B cell (primary cell): Measurements from ENCODE around the gene PDZD7. TPM values are rescaled to one million over a fixed set of nuclear protein-coding genes. Genes with fewer than 3 reads are reported as not detected.

Experiments
- ATAC-seq: fragments of 200-7000 bp; cut with Tn5 transposase; one replicate; pipeline ENCODE4 v1.10.0; 2021; ENCODE audit warnings: low read depth, mild to moderate bottlenecking, moderate number of reproducible peaks, moderate library complexity
- CTCF ChIA-PET: fragments of 350-600 bp; sonication (Branson Sonifier 250); formaldehyde crosslinking; loops from one replicate; lab custom pipeline; 2021; ENCODE audit warnings: antibody characterized with exemption, inconsistent platforms; lab: Charles Lee
- POLR2A ChIA-PET: fragments of 350-600 bp; sonication (Branson Sonifier 250); formaldehyde crosslinking; loops from one replicate; lab custom pipeline; 2021; ENCODE audit warnings: antibody characterized with exemption; lab: Charles Lee
- DNase-seq: peaks from one replicate; pipeline ENCODE4 v3.0.0; 2013
- H2AFZ ChIP-seq: 2 replicates; pipeline ENCODE4 v1.6.1; 2012; ENCODE audit warnings: mild to moderate bottlenecking, low read depth, low read length; ENCODE audit not compliant: insufficient read depth, poor library complexity, severe bottlenecking
- H3K27ac ChIP-seq, 2 donors: 1 replicate in 1 of 2; 2 replicates in 1 of 2; pipeline ENCODE4 v1.5.1; 2012 to 2013; ENCODE audit warnings: low read length in 2 of 2, mild to moderate bottlenecking in 2 of 2, moderate library complexity in 1 of 2
- H3K27me3 ChIP-seq, 4 experiments: fragments of 200-600 bp in 1 of 4; sonication (generic) in 1 of 4; replicated peaks in 1 of 4; 1 replicate in 2 of 4; 2 replicates in 2 of 4; pipeline versions ENCODE4 v1.6.1 to v1.7.0; 2013 to 2016; ENCODE audit warnings: low read length in 3 of 4, mild to moderate bottlenecking in 2 of 4, mixed read lengths in 1 of 4, moderate library complexity in 1 of 4; ENCODE audit not compliant: insufficient read depth in 4 of 4, control insufficient read depth in 3 of 4; ENCODE audit errors: control extremely low read depth in 1 of 4
- H3K36me3 ChIP-seq, 2 experiments: replicated peaks in 1 of 2; 1 replicate in 1 of 2; 2 replicates in 1 of 2; pipeline versions ENCODE4 v1.6.1 to v1.7.1; 2013; ENCODE audit warnings: low read length in 1 of 2; ENCODE audit not compliant: insufficient read depth in 2 of 2, control insufficient read depth in 1 of 2; ENCODE audit errors: control extremely low read depth in 1 of 2, extremely low read depth in 1 of 2
- H3K4me1 ChIP-seq, 2 donors: fragments of 200-600 bp in 1 of 2; sonication (generic) in 1 of 2; 1 replicate in 1 of 2; 2 replicates in 1 of 2; pipeline versions ENCODE4 v1.5.1 to v1.6.1; 2013 to 2017; ENCODE audit warnings: low read length in 2 of 2; ENCODE audit not compliant: control insufficient read depth in 2 of 2, insufficient read depth in 2 of 2
- H3K4me2 ChIP-seq: replicated peaks from 2 replicates; pipeline ENCODE3; 2012; ENCODE audit warnings: mild to moderate bottlenecking, low read depth, low read length; ENCODE audit not compliant: poor library complexity, severe bottlenecking
- H3K4me3 ChIP-seq, 5 experiments: fragments of 200-600 bp in 1 of 5; sonication (generic) in 1 of 5; 1 replicate in 3 of 5; 2 replicates in 2 of 5; pipeline versions ENCODE4 v1.5.1 to v1.7.0; 2011 to 2016; ENCODE audit warnings: low read length in 4 of 5, mild to moderate bottlenecking in 4 of 5, low read depth in 2 of 5, control low read depth in 1 of 5, moderate library complexity in 1 of 5; ENCODE audit not compliant: insufficient read depth in 1 of 5; ENCODE audit errors: control extremely low read depth in 1 of 5, extremely low read depth in 1 of 5
- H3K79me2 ChIP-seq: fragments of 200-600 bp; sonication (generic); one replicate; pipeline ENCODE4 v1.6.0; 2016; ENCODE audit warnings: low read length; ENCODE audit not compliant: control insufficient read depth, insufficient read depth
- H3K9ac ChIP-seq: fragments of 200-600 bp; sonication (generic); 2 replicates; pipeline ENCODE4 v1.6.1; 2017; ENCODE audit warnings: mild to moderate bottlenecking, low read length, moderate library complexity
- H3K9me3 ChIP-seq, 3 donors: one replicate each; pipeline versions ENCODE4 v1.6.1 to v1.7.1; 2013; ENCODE audit warnings: low read length in 2 of 3; ENCODE audit not compliant: control insufficient read depth in 2 of 3, insufficient read depth in 1 of 3; ENCODE audit errors: control extremely low read depth in 1 of 3
- H4K20me1 ChIP-seq: 2 replicates; pipeline ENCODE4 v1.6.0; 2012; ENCODE audit warnings: mild to moderate bottlenecking, low read length; ENCODE audit not compliant: insufficient read depth, control insufficient read depth, poor library complexity, severe bottlenecking
- H3K27ac Mint-ChIP-seq: one replicate; pipeline ENCODE4 v1.8.0; 2021; ENCODE audit warnings: mixed read lengths
- H3K27me3 Mint-ChIP-seq: one replicate; pipeline ENCODE4 v1.8.0; 2021; ENCODE audit warnings: mixed read lengths
- H3K4me1 Mint-ChIP-seq: one replicate; pipeline ENCODE4 v1.8.0; 2021; ENCODE audit warnings: mixed read lengths
- H3K4me3 Mint-ChIP-seq: one replicate; pipeline ENCODE4 v1.8.0; 2021; ENCODE audit warnings: mixed read lengths
- H3K9me3 Mint-ChIP-seq: one replicate; pipeline ENCODE4 v1.8.0; 2022; ENCODE audit warnings: mixed read lengths; ENCODE audit not compliant: insufficient read depth
- EZH2 ChIP-seq: IDR thresholded peaks from 2 replicates; pipeline ENCODE4 v1.6.1; 2012; ENCODE audit warnings: borderline replicate concordance, low read depth, mild to moderate bottlenecking, moderate library complexity, low read length; ENCODE audit not compliant: insufficient read depth, poor library complexity, severe bottlenecking
- WGBS: methylation state at CpG from one replicate; pipeline ENCODE4 v1.1.5; 2013; ENCODE audit warnings: missing lambda C conversion rate; ENCODE audit not compliant: insufficient coverage; 5-methylcytosine and 5-hydroxymethylcytosine counted together
- intact Hi-C: fragments of 100-400 bp; cut with micrococcal nuclease; formaldehyde crosslinking; loops from one replicate; pipeline ENCODE4 v1.10.0; 2022
- polyA plus RNA-seq: library from polyadenylated mRNA; depleted of rRNA; stranded (reverse); fragments of >200 nt; gene quantifications from 2 replicates; pipeline ENCODE4 v1.2.3, GENCODE V29; 2012
- total RNA-seq, 2 donors: library from RNA; stranded (reverse); fragments of 120-200 nt in 1 of 2; gene quantifications; 1 replicate in 1 of 2; 2 replicates in 1 of 2; pipeline versions ENCODE4 v1.2.3 to v1.2.4, GENCODE V29; 2013 to 2022
- TF ChIP-seq, protein P1 (sequence below): fragments of 200-600 bp; IDR thresholded peaks from one replicate; pipeline ENCODE4 v1.8.0; 2022; ENCODE audit warnings: antibody characterized with exemption, mild to moderate bottlenecking

Gene PDZD7
- total and polyA plus RNA-seq, 2 donors (not counting 1 experiment from before 2014, with no cell fraction given) = 0.64 to 0.69 TPM

DNA sequence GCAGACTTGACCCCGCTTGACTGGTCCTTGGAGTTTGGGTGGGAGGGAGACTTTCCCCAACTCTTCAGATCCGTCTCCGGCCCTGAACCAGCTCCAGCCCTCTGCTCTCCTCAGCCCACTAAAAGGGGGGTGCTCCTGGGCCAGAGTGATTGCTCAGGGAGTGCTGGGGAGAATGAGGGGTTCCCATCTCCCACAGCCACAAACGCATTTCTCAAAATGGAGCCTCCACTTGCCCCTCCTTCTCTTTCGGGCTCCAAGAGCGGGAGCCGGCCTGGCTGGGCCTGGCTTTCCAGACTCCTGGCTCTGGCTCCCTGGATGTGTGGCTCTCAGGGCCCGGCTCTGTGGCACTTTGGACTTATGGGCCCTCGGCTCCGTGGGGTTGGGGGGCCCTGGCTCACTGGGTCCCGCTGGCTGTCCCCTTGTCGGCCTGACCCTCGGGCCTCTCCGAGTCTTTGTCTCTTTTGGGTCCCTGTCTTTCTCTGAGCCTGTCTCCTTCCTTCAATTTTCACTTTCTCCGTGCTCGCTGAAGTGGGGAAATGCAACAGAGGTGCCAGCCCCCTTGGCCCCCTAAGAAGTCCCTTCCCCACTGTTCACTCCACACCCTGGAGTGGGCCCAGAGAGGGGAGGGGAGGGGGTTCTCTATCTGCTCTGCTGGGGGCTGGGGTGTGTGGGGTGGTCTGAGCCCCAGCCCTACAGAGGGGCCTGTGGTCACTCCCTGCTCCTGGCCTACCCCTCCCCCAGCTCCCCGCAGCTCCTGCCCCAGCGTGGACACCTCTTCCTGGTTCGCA is 30.6 kb downstream of the PDZD7 start:
- 9% methylated on average over 11 of the region's 19 CpGs for WGBS
- Histone ChIP-seq H3K9ac (peak overlapping the region; percentile 59), H3K27ac (no peak overlapping the region), H3K79me2 (no peaks in the 10 kb centered on the region), H3K36me3 (peaks cover 0 to 10% of the 10 kb centered on the region in 2 experiments), H3K27me3 (peaks cover 0 to 2% (median 0%) of the 10 kb centered on the region in 4 experiments), H3K4me3 (peak overlapping the region in 4 of 5 experiments; percentile 47 to 86 (median 52)), H3K4me2 (peak overlapping the region; percentile 95), H4K20me1 (peaks cover 25% of the 10 kb centered on the region), H3K4me1 (peaks cover 22 to 34% of the 10 kb centered on the region in 2 donors), H2AFZ (peak overlapping the region; percentile 60), H3K9me3 (no peaks in the 10 kb centered on the region)
- peak overlapping the region; percentile 64 for H3K27ac Mint-ChIP-seq
- DNase-seq (no peak), ATAC-seq (no peak)
- ChIA-PET CTCF (interaction anchor here (0.6 to 8.4 kb wide), 6 partner anchors 9 to 71 kb away, joined by 3 to 70 read pairs (median 6); no protein-coding TSS in a partner anchor), POLR2A (no interaction called here)
- intact Hi-C loops = no loop called here
- H3K9me3 Mint-ChIP-seq = no peaks in the 10 kb centered on the region
- H3K27me3 Mint-ChIP-seq = no peaks in the 10 kb centered on the region
- H3K4me3 Mint-ChIP-seq = peak overlapping the region; percentile 79
- H3K4me1 Mint-ChIP-seq = peaks cover 29% of the 10 kb centered on the region
- no peak for TF ChIP-seq EZH2
- TF ChIP-seq, protein P1, sequence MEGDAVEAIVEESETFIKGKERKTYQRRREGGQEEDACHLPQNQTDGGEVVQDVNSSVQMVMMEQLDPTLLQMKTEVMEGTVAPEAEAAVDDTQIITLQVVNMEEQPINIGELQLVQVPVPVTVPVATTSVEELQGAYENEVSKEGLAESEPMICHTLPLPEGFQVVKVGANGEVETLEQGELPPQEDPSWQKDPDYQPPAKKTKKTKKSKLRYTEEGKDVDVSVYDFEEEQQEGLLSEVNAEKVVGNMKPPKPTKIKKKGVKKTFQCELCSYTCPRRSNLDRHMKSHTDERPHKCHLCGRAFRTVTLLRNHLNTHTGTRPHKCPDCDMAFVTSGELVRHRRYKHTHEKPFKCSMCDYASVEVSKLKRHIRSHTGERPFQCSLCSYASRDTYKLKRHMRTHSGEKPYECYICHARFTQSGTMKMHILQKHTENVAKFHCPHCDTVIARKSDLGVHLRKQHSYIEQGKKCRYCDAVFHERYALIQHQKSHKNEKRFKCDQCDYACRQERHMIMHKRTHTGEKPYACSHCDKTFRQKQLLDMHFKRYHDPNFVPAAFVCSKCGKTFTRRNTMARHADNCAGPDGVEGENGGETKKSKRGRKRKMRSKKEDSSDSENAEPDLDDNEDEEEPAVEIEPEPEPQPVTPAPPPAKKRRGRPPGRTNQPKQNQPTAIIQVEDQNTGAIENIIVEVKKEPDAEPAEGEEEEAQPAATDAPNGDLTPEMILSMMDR = no peak

DNA sequence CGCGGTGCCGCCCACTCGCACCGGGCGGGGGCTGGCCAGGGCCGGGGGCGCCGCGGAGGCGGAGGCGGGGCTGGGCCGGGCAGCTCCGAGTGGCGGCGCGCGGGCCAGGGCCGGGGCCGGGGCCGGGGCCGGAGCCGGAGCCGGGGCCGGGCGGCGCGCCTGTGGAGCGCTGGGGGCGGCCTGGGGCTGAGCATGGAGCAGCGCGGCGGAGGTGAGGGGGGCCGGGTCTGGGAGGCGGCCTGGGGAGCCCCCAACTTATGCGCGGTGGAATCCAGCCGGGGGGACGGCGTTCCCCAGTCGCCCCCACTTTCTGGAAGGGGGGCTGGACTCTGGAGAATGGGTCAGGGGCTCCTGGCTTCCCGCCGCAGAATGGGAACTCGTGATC is 31.2 kb downstream of the PDZD7 start, which contains the start of gene LZTS2:
Gene LZTS2 (plus strand): TSS at position 67 of the 385 bp plus-strand sequence. CDS start 2,731 bp downstream, outside the sequence.
- CTCF ChIA-PET = interaction anchor here (0.7 to 8.4 kb wide), 8 partner anchors 8 to 30 kb away, joined by 3 to 70 read pairs (median 6); partner anchors contain the start of gene SEMA4G

More for the DNA sequence above, 31.2 kb downstream of the PDZD7 start, which contains the start of gene LZTS2:
- Mint-ChIP-seq H3K4me1 (peaks cover 29% of the 10 kb centered on the region), H3K4me3 (peak within 1 kb of the TSS; percentile 95), H3K27ac (peak within 1 kb of the TSS; percentile 96), H3K9me3 (no peaks in the 10 kb centered on the region), H3K27me3 (no peaks in the 10 kb centered on the region)
- ATAC-seq (no peak), DNase-seq (no peak)
- Histone ChIP-seq H3K4me2 (peak within 1 kb of the TSS; percentile 95), H3K27ac (peak within 1 kb of the TSS; percentile 84 to 87), H2AFZ (peak within 1 kb of the TSS; percentile 81), H3K27me3 (peaks cover 0 to 2% (median 0%) of the 10 kb centered on the region in 4 experiments), H3K9me3 (no peaks in the 10 kb centered on the region), H3K9ac (peak within 1 kb of the TSS; percentile 81), H3K36me3 (peaks cover 0 to 9% of the 10 kb centered on the region in 2 experiments), H3K4me3 (peak within 1 kb of the TSS; percentile 37 to 89 (median 86)), H4K20me1 (peaks cover 25% of the 10 kb centered on the region), H3K79me2 (no peaks in the 10 kb centered on the region), H3K4me1 (peaks cover 22 to 34% of the 10 kb centered on the region in 2 donors)
- WGBS = 3% methylated on average over 43 of the region's 44 CpGs
- TF ChIP-seq EZH2 = no peak
- TF ChIP-seq, protein P1 = no peak
- intact Hi-C loops = loop anchor here (1.0 to 5.0 kb wide), 4 partner anchors 14 to 1377 kb away; partner anchors contain the start of genes PDZD7, SFXN3 and SLC25A28
- POLR2A ChIA-PET = interaction anchor here (2.4 kb wide), 1 partner anchor 18 kb away, joined by 9 read pairs; no protein-coding TSS in a partner anchor
